OCI-LY3 (cell line): ENCODE data around the gene MCM8.

Experiments
- H2AFZ ChIP-seq: fragments of 200-600, 300-600 bp; shearing (Covaris generic); 2 replicates; pipeline ENCODE4 v1.6.0; 2014; ENCODE audit warnings: antibody characterized with exemption, low read depth, low read length
- H3K27ac ChIP-seq: fragments of 200-600, 300-600 bp; sonication (generic); 2 replicates; pipeline ENCODE4 v1.5.1; 2014; ENCODE audit warnings: mild to moderate bottlenecking, low read length, moderate library complexity, mixed read lengths
- H3K27me3 ChIP-seq: fragments of 200-600, 300-600 bp; sonication (generic); 2 replicates; pipeline ENCODE4 v1.6.1; 2014; ENCODE audit warnings: low read depth, low read length, mixed read lengths
- H3K36me3 ChIP-seq: fragments of 200-600, 300-600 bp; sonication (generic); replicated peaks from 2 replicates; pipeline ENCODE3; 2014; ENCODE audit warnings: low read depth, low read length, mixed read lengths
- H3K4me1 ChIP-seq: fragments of 300-600, 200-600 bp; sonication (generic); 2 replicates; pipeline ENCODE4 v1.6.1; 2014; ENCODE audit warnings: low read length, mixed read lengths
- H3K4me2 ChIP-seq: fragments of 200-600, 300-600 bp; sonication (generic); 2 replicates; pipeline ENCODE4 v1.6.1; 2014; ENCODE audit warnings: low read length, mixed read lengths
- H3K4me3 ChIP-seq: fragments of 300-600, 200-600 bp; sonication (generic); 2 replicates; pipeline ENCODE4 v1.5.1; 2014; ENCODE audit warnings: antibody characterized with exemption, mild to moderate bottlenecking, low read length, moderate library complexity
- H3K79me2 ChIP-seq: fragments of 300-600, 200-600 bp; shearing (Covaris generic); 2 replicates; pipeline ENCODE4 v1.6.1; 2014; ENCODE audit warnings: mild to moderate bottlenecking, low read length, mixed read lengths
- H3K9ac ChIP-seq: fragments of 300-600, 200-600 bp; shearing (Covaris generic); 2 replicates; pipeline ENCODE4 v1.6.0; 2014; ENCODE audit warnings: mild to moderate bottlenecking, low read length, moderate library complexity
- H3K9me3 ChIP-seq: fragments of 200-600, 300-600 bp; shearing (Covaris generic); 2 replicates; pipeline ENCODE4 v1.6.1; 2014; ENCODE audit warnings: low read length, mixed read lengths; ENCODE audit not compliant: insufficient read depth
- H4K20me1 ChIP-seq: fragments of 200-600, 300-600 bp; sonication (generic); 2 replicates; pipeline ENCODE4 v1.6.1; 2016; ENCODE audit warnings: low read length, mixed read lengths; ENCODE audit not compliant: insufficient read depth
- CTCF ChIP-seq: fragments of 200-600, 300-600 bp; sonication (generic); IDR thresholded peaks from 2 replicates; pipeline ENCODE4 v1.5.1; 2014; ENCODE audit warnings: antibody characterized with exemption, low read length, low read depth
- EZH2phosphoT487 ChIP-seq: fragments of 200-600 bp; shearing (Covaris generic); IDR thresholded peaks from 2 replicates; pipeline ENCODE4 v1.6.1; 2018; ENCODE audit warnings: antibody characterized with exemption, mixed run types, low read depth

The MCM8 gene

DNA sequence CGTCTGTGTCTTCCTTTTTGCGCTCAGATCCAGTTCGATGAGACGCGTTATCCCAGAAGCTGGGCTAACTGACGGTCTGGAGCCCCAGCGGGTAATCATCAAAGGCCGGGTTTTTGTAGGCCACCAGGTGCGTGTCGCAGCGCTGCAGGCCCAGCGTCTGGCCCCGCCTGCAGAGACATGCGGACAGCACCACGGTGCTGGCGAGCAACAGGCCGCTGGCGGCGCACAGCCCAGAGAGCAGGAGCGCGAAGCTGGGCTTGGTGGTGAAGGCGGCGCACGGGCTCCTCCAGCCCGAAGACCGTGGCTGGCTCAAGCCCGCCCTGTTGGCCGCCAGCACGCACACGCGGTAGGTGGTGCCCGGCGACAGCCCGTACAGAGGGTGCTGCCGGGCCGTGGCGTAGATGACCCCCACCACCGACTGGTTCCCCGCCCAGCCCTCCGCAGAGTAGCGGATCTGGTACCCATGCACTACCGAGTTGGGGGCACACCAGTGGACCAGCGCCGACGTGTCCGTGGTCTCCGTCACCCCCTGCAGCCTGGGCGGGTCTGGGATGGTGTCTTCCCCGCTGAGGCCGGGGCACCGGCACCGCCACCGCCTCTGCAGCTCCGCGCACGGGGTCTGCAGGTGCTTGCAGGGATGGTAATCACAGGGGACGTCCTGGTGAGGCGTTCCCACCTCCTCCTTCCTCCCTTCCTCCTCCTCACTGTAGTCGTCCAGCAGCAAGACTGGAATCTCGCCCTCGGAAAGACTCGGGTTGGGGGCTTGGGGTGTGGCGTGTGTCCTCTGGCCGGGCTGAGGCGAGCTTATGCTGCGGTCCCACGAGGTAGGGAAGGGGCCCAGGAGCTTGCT lies 90.7 kb downstream of the MCM8 start:
- Histone ChIP-seq H3K79me2 (no peaks in the 10 kb centered on the region), H3K9me3 (no peaks in the 10 kb centered on the region), H3K4me2 (no peak overlapping the region), H3K4me3 (no peak overlapping the region), H2AFZ (no peak overlapping the region), H3K9ac (no peak overlapping the region), H3K27ac (no peak overlapping the region), H4K20me1 (no peaks in the 10 kb centered on the region), H3K27me3 (no peaks in the 10 kb centered on the region), H3K36me3 (peaks cover 50% of the 10 kb centered on the region), H3K4me1 (no peaks in the 10 kb centered on the region)
- TF ChIP-seq EZH2phosphoT487 (no peak), CTCF (no peak)

DNA sequence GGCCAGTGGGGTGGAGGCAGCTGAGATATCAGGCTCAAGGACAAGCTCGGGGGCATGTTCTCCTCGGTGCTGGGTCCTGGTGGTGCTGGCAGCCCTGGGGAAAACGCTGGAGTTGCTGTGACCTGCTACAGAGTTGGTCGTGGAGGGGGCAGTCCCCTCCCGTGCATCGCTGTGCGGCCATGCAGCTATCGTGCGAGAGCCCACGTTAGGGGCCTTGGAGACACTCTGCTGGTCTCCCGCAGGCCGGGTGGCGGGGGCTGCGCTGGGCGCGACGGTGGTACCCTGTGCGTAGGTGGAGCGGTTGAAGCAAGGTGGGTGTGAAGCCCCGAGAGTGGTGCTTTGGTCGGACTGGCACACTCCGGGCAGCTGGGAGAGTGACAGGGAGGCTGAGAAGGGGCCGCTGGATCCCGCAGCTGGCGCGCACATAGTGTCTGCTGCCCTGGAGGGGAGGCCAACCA lies 91.4 kb downstream of the MCM8 start:
- Histone ChIP-seq H3K9me3 (no peaks in the 10 kb centered on the region), H3K27me3 (no peaks in the 10 kb centered on the region), H3K36me3 (peaks cover 44% of the 10 kb centered on the region), H3K4me1 (no peaks in the 10 kb centered on the region), H3K4me2 (no peak overlapping the region), H2AFZ (no peak overlapping the region), H3K79me2 (no peaks in the 10 kb centered on the region), H3K27ac (no peak overlapping the region), H4K20me1 (no peaks in the 10 kb centered on the region), H3K9ac (no peak overlapping the region), H3K4me3 (no peak overlapping the region)
- no peak for TF ChIP-seq CTCF
- no peak for TF ChIP-seq EZH2phosphoT487

DNA sequence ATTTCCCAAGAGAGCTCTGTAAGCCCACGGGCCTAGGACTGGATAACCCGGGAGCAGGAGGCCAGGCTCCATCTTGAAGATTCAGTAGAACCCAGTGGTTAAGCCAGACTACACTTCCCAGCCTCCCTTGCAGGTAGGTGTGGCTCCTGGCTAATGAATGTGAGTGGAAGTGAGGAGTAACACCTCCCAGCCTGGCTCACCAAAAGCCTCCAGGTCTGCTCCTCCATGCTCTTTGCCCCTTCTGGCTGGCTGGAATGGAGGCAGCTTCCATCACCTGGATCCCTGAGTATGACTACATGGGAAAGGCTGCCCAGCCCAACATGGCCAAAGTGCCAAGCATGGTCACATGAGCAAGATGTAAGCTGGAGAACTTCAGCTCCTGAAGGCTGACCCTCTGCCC lies 93.7 kb downstream of the MCM8 start:
- Histone ChIP-seq H3K4me2 (no peak overlapping the region), H3K4me3 (no peak overlapping the region), H3K27me3 (no peaks in the 10 kb centered on the region), H3K9me3 (no peaks in the 10 kb centered on the region), H3K79me2 (no peaks in the 10 kb centered on the region), H4K20me1 (no peaks in the 10 kb centered on the region), H3K36me3 (peaks cover 30% of the 10 kb centered on the region), H3K27ac (no peak overlapping the region), H2AFZ (no peak overlapping the region), H3K4me1 (no peaks in the 10 kb centered on the region), H3K9ac (no peak overlapping the region)
- TF ChIP-seq CTCF (no peak), EZH2phosphoT487 (no peak)

DNA sequence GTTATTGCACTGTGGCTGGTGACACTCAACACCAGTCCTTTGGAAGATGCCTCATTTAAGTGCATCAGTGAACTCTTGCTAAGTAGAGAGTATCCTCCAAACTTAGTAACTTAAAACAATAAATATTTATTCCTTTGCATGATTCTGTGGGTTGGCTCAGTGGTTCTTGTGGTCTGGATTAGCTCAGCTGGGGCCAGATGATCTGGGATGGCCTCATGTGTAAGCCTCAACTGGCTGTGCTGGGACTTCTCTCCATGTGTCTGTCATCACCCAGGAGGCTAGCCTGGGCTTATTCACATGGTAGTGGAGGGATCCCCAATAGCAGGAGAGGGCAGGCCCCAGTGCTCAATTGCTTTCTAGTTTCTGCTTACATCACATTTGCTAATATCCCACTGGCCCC lies 95.1 kb downstream of the MCM8 start:
- Histone ChIP-seq H3K9ac (no peak overlapping the region), H4K20me1 (no peaks in the 10 kb centered on the region), H3K27me3 (0 out of 2 replicates have a peak, but pooled peaks cover 2% of the 10 kb centered on the region), H3K36me3 (peaks cover 18% of the 10 kb centered on the region), H3K4me1 (no peaks in the 10 kb centered on the region), H2AFZ (no peak overlapping the region), H3K27ac (no peak overlapping the region), H3K4me3 (no peak overlapping the region), H3K9me3 (no peaks in the 10 kb centered on the region), H3K79me2 (no peaks in the 10 kb centered on the region), H3K4me2 (no peak overlapping the region)
- TF ChIP-seq CTCF (no peak), EZH2phosphoT487 (no peak)
